Colonic mucosa (tissue), 4 donors: ENCODE results near the gene SLIT3. TPM values are rescaled to one million over a fixed set of nuclear protein-coding genes. Genes with fewer than 3 reads are reported as not detected.

ENCODE experiments used
- DNase-seq: peaks from one replicate; pipeline ENCODE4 v3.0.0-alpha.2; 2020
- H3K27ac ChIP-seq: fragments of 200-600 bp; one replicate; pipeline ENCODE4 v1.8.0; 2021
- H3K27me3 ChIP-seq: fragments of 200-600 bp; one replicate; pipeline ENCODE4 v1.8.0; 2021
- H3K36me3 ChIP-seq: fragments of 200-600 bp; one replicate; pipeline ENCODE4 v1.8.0; 2021
- H3K4me1 ChIP-seq: fragments of 200-600 bp; one replicate; pipeline ENCODE4 v1.8.0; 2021; ENCODE audit warnings: mild to moderate bottlenecking
- H3K4me3 ChIP-seq: fragments of 200-600 bp; one replicate; pipeline ENCODE4 v1.8.0; 2021
- H3K9ac ChIP-seq, 2 donors: one replicate each; pipeline ENCODE4 v1.7.0; 2013; ENCODE audit warnings: control low read depth in 2 of 2, low read depth in 2 of 2, low read length in 2 of 2
- H3K9me3 ChIP-seq: fragments of 200-600 bp; one replicate; pipeline ENCODE4 v1.8.0; 2021
- CTCF ChIP-seq: fragments of 200-600 bp; IDR thresholded peaks from one replicate; pipeline ENCODE4 v1.8.0; 2022; ENCODE audit warnings: antibody characterized with exemption, mild to moderate bottlenecking
- intact Hi-C: fragments of 100-400 bp; cut with DNase I; formaldehyde crosslinking; loops from one replicate; pipeline ENCODE4 v1.14.1; 2022
- total RNA-seq, 2 donors: library from RNA; stranded (reverse); fragmentation: NEBNext Ultra II Directional in 1 of 2; extraction: Animal tissue kit (Norgen Biotek cat#: 25700) in 1 of 2; gene quantifications; one replicate each; pipeline ENCODE4 v1.2.1, GENCODE V29; 2021
- donor health status: healthy.
- donor health status: DM: no; HTN: no; CAD: no.
- donor health status: DM: no; HTN: no; CAD: no.

SLIT3 gene
- total RNA-seq, 2 donors from 2014 or later = 3.4 to 7.6 TPM

GRCh38 chr5:168898247-168898911 is 402.6 kb downstream of the SLIT3 start:
- Histone ChIP-seq H3K4me3 (no peak overlapping the region), H3K9ac (no peak overlapping the region), H3K27ac (no peak overlapping the region), H3K9me3 (no peaks in the 10 kb centered on the region), H3K4me1 (no peaks in the 10 kb centered on the region), H3K27me3 (no peaks in the 10 kb centered on the region), H3K36me3 (no peaks in the 10 kb centered on the region)
- intact Hi-C loops = no loop called here
- no peak for TF ChIP-seq CTCF
- DNase-seq = no peak

- Histone ChIP-seq H3K27me3 (no peaks in the 10 kb centered on the region), H3K9me3 (no peaks in the 10 kb centered on the region), H3K9ac (no peak overlapping the region), H3K4me1 (no peaks in the 10 kb centered on the region), H3K36me3 (no peaks in the 10 kb centered on the region), H3K4me3 (no peak overlapping the region), H3K27ac (no peak overlapping the region)
- no peak for TF ChIP-seq CTCF
- intact Hi-C loops = no loop called here
- DNase-seq = no peak
Measured at GRCh38 chr5:168897387-168898122, 403.4 kb downstream of the SLIT3 start.

GRCh38 chr5:168895295-168896071 is 405.5 kb downstream of the SLIT3 start:
- Histone ChIP-seq H3K4me1 (no peaks in the 10 kb centered on the region), H3K27me3 (no peaks in the 10 kb centered on the region), H3K9me3 (no peaks in the 10 kb centered on the region), H3K27ac (no peak overlapping the region), H3K36me3 (no peaks in the 10 kb centered on the region), H3K4me3 (no peak overlapping the region), H3K9ac (no peak overlapping the region)
- no peak for TF ChIP-seq CTCF
- intact Hi-C loops = no loop called here
- DNase-seq = no peak

- intact Hi-C loops = no loop called here
- H3K9ac ChIP-seq = no peak overlapping the region
- no peak overlapping the region for H3K4me3 ChIP-seq
- H3K27ac ChIP-seq = no peak overlapping the region
- TF ChIP-seq CTCF = no peak
- H3K27me3 ChIP-seq = no peaks in the 10 kb centered on the region
- DNase-seq = no peak
- H3K36me3 ChIP-seq = no peaks in the 10 kb centered on the region
- no peaks in the 10 kb centered on the region for H3K4me1 ChIP-seq
- no peaks in the 10 kb centered on the region for H3K9me3 ChIP-seq
Measured at GRCh38 chr5:168893283-168893682, 407.7 kb downstream of the SLIT3 start.

GRCh38 chr5:168892618-168893186 is 408.2 kb downstream of the SLIT3 start:
- H3K27ac ChIP-seq = no peak overlapping the region
- intact Hi-C loops = no loop called here

More at GRCh38 chr5:168892618-168893186, 408.2 kb downstream of the SLIT3 start:
- no peak for TF ChIP-seq CTCF
- no peak for DNase-seq
- Histone ChIP-seq H3K9me3 (no peaks in the 10 kb centered on the region), H3K4me3 (no peak overlapping the region), H3K9ac (no peak overlapping the region), H3K4me1 (no peaks in the 10 kb centered on the region), H3K36me3 (no peaks in the 10 kb centered on the region), H3K27me3 (no peaks in the 10 kb centered on the region)
